ENCODE measurements around the gene CPLX1.
"Not testable (repeated sequence)": the region's sequence is repeated elsewhere in the genome, so short reads cannot be mapped to it uniquely, and the experiment has no call there.

Gene CPLX1

GRCh38 chr4:820230-821172 is 5.4 kb downstream of the CPLX1 start:
- no peak for DNase-seq (ENCODE audit: low read depth in 2 of 2)

DNA sequence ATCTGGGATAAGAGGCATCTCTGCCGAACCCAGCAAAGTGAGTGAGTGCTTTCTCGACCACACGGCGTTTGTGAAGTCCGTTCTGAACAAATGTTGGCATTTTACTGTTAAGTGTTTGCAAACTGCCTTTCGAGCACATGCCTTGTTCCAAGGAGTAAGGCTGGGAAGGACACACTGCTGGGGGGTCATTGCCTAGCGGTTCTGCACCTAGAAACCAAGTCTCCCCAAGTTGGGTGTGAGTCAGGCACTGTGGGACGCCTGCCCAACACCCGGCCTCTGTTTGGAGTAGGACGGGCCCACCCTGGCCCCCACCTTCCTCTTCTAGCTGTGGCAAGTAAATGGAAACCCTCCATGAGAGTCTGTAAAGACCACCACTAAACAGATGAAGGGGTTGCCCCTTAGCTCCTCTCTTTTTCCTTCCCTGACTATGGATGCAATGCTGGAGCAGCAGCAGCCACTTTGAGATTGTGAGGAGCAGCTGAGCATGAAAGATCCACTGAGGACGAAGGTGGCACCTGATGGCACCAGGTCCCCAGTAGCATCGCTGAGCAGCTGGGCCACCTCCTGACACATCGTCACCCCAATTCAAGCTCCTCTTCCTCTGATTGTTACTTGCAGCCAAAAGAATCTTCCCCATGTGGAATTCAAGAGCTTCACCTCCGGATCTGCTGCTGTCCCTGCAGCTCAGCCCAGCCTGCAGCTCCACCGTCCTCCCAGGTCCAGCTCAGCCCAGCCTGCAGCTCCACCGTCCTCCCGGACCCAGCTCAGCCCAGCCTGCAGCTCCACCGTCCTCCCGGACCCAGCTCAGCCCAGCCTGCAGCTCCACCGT is 6.3 kb downstream of the CPLX1 start:
- no peak for DNase-seq (ENCODE audit: low read depth in 2 of 2)

GRCh38 chr4:818106-818921 is 7.6 kb downstream of the CPLX1 start:
- DNase-seq (ENCODE audit: low read depth in 2 of 2) = no peak

GRCh38 chr4:815464-816146 is 10.3 kb downstream of the CPLX1 start:
- DNase-seq (ENCODE audit: low read depth in 2 of 2) = no peak

- no peak for DNase-seq (ENCODE audit: low read depth in 2 of 2)
These were observed 11.5 kb downstream of the CPLX1 start for GRCh38 chr4:814312-814850.

DNA sequence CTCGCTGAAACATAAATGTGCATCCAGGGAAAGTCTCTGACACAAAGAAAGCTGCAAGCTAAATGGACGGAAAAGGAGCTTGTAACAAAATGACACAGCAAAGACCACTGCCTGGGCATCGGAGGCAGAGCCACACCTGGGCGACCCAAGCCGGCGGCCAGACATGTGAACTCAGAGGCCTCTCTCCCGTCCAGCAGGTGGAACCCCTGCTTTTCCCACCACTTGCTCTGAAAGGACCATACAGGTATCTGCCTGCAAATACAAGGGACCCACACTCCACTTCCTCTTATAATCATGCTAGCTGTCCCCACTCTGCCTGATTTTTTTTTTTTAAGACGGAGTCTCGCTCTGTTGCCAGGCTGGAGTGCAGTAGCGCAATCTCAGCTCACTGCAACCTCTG is 12.0 kb downstream of the CPLX1 start:
- DNase-seq (ENCODE audit: low read depth in 2 of 2) = no peak

GRCh38 chr4:808860-809570 is 16.9 kb downstream of the CPLX1 start:
- no peak for DNase-seq (ENCODE audit: low read depth in 2 of 2)

- DNase-seq (ENCODE audit: low read depth in 2 of 2) = no peak
These were observed 18.1 kb downstream of the CPLX1 start for GRCh38 chr4:807792-808191.

- not testable (repeated sequence) for DNase-seq (ENCODE audit: low read depth in 2 of 2)
These were observed 18.9 kb downstream of the CPLX1 start for GRCh38 chr4:806979-807378.

DNA sequence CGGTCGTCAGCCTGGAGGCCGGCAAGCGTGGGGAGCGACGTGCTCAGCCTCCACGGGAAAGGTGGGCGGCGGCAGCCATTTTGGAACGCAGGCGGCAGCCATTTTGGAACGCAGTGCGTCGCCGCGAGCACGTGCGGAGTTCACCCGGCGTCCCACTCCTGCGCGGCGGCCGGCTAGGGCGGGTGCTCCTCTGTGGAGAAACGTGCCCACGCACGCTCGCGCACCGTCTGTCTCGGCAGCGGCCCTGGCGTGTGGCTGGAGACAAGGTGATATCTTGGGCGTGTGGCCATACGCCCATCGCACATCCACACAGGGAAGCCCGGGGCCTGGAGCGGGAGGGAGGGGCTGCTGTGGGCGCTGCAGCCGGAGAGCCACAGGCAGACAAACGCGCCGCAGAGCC is 21.1 kb downstream of the CPLX1 start:
- no peak for DNase-seq (ENCODE audit: low read depth in 2 of 2)

DNA sequence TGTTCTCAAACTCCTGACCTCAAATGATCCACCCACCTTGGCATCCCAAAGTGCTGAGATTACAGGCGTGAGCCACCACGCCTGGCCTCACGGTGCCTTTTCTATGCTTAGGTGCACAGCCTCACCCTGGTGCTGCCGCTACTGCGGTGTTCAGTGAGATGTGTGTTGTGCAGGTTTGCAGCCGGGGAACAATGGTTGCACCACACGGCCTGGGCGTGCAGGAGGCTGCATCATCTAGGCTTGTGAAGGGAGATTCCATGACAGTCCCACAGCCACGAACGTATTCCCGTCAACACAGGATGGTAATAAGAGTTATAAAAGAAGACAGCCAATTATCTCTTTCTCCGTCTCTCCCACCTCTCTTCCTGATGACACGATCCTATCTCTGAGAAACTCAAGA is 22.0 kb downstream of the CPLX1 start:
- no peak for DNase-seq (ENCODE audit: low read depth in 2 of 2)

- DNase-seq (ENCODE audit: low read depth in 2 of 2) = no peak
These were observed 24.3 kb downstream of the CPLX1 start for GRCh38 chr4:801436-802124.

DNA sequence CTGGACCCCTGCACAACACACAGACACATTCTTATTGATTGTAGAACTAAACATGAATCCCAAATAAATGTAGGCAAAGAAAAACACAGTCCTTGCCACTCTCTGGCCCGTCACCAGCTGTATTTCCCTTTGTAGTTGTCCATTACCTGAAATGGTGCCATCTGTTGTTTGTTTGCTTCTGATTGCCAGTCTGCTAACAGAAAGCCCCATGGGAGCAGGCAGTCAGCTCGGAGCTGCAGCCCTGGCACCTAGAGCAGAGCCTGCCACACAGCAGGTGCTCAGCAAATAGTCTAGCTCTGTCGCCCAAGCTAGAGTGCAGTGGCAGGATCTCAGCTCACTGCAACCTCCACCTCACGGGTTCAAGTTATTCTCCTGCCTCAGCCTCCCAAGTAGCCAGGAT is 28.9 kb downstream of the CPLX1 start:
- DNase-seq (ENCODE audit: low read depth in 2 of 2) = no peak

GRCh38 chr4:796206-796605 is 29.7 kb downstream of the CPLX1 start:
- DNase-seq (ENCODE audit: low read depth in 2 of 2) = no peak

- DNase-seq (ENCODE audit: low read depth in 2 of 2) = no peak
These were observed 30.2 kb downstream of the CPLX1 start for GRCh38 chr4:795726-796119.

DNA sequence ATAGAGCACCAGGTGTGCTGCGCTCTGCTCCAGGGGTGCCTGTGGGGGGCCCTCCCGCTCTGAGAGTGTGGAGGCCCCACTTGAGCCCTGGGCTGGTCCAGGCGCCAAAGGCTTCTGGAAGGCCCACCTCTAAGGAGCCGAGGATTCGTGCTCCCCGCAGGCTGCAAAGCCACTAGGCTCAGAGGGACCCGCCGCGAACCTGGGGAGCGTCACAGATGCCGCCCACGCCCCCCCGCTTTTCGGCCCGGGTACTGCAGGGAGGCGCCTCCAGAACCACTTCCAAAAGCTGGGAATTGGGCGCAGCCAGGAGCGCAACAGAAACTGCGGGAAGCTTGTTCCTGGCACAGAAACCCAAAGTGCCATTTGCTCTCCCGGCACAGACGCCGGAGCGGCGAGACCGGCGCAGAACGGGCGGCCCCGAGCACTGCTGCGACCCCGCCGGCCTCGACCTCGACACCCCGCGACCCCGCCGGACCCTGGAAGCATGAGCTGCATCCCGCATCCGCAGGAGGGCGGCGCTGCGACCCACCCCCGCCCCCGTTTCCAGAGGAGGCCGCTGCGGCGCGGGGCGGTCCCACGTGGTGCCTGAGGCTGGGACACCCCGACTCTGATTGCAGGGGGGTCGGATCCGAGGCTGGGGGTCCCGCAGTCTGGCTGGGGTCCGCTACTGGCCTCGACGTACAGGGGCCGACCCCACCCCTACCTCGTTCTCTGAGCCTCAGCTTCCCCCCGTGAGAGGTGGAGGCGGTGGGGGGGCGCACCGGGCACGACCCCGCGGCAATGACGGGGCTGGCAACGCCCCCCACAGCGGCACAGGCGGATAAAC is 30.8 kb downstream of the CPLX1 start:
- DNase-seq (ENCODE audit: low read depth in 2 of 2) = no peak

- DNase-seq (ENCODE audit: low read depth in 2 of 2) = no peak
These were observed 31.8 kb downstream of the CPLX1 start for GRCh38 chr4:793941-794621.

GRCh38 chr4:793093-793861 is 32.7 kb downstream of the CPLX1 start:
- DNase-seq (ENCODE audit: low read depth in 2 of 2) = no peak

Measured in stimulated activated CD8-positive, alpha-beta memory T cell treated with anti-CD3 and anti-CD28 coated beads, Interleukin-2, amount 100 ng/mL, for 1 hour (primary cell).